Peyer's patch (tissue), 4 donors: ENCODE measurements around the gene GALNT6.

Source experiments
- POLR2A ChIP-seq, 2 donors: fragments of 450-650 bp; IDR thresholded peaks; one replicate each; pipeline ENCODE4 v1.5.1; 2017; ENCODE audit warnings: antibody characterized with exemption in 2 of 2, mild to moderate bottlenecking in 2 of 2, moderate library complexity in 2 of 2
- TF ChIP-seq, protein P1 (sequence below), 6 experiments: fragments of 450-650 bp in 4 of 6; fragments of 200-600 bp in 2 of 6; sonication (generic) in 1 of 6; IDR thresholded peaks; one replicate each; pipeline ENCODE4 v1.5.1; 2017 to 2019; ENCODE audit warnings: antibody characterized with exemption in 6 of 6, mild to moderate bottlenecking in 3 of 6, moderate library complexity in 1 of 6

DNA sequence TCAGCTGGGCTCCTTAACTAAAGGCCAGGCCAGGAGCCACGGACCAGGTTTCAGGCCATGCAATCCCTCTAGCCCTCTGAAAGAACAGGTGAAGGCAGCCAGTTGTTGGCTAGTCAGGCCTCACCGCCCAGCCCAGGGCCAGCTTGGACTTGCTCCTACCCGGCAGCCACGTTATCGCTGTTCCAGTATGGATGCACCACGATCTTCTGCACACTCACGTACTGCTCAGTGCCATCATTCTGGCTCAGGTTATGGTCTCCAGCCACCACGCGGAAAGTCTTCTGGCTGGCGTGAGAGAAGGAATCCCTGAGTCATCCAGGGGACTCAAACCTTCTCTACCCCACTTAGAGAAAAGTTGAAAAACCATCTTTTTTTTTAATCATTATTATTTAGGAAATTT, 48.8 kb downstream of the GALNT6 start:
- TF ChIP-seq, protein P1, sequence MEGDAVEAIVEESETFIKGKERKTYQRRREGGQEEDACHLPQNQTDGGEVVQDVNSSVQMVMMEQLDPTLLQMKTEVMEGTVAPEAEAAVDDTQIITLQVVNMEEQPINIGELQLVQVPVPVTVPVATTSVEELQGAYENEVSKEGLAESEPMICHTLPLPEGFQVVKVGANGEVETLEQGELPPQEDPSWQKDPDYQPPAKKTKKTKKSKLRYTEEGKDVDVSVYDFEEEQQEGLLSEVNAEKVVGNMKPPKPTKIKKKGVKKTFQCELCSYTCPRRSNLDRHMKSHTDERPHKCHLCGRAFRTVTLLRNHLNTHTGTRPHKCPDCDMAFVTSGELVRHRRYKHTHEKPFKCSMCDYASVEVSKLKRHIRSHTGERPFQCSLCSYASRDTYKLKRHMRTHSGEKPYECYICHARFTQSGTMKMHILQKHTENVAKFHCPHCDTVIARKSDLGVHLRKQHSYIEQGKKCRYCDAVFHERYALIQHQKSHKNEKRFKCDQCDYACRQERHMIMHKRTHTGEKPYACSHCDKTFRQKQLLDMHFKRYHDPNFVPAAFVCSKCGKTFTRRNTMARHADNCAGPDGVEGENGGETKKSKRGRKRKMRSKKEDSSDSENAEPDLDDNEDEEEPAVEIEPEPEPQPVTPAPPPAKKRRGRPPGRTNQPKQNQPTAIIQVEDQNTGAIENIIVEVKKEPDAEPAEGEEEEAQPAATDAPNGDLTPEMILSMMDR (IDR thresholded peaks at IDR 0.05) = no peak
- TF ChIP-seq POLR2A (IDR thresholded peaks at IDR 0.05) = no peak
